GM19438 (cell line): ENCODE measurements around the gene ZNG1E.
"Not testable (repeated sequence)": the region's sequence is repeated elsewhere in the genome, so short reads cannot be mapped to it uniquely, and the experiment has no call there.

Source experiments
- ATAC-seq: cut with Tn5 transposase; IDR thresholded peaks from one replicate; pipeline ENCODE4 v1.9.1; 2021; ENCODE audit warnings: low read depth; ENCODE audit not compliant: unreplicated experiment

Gene ZNG1E

DNA sequence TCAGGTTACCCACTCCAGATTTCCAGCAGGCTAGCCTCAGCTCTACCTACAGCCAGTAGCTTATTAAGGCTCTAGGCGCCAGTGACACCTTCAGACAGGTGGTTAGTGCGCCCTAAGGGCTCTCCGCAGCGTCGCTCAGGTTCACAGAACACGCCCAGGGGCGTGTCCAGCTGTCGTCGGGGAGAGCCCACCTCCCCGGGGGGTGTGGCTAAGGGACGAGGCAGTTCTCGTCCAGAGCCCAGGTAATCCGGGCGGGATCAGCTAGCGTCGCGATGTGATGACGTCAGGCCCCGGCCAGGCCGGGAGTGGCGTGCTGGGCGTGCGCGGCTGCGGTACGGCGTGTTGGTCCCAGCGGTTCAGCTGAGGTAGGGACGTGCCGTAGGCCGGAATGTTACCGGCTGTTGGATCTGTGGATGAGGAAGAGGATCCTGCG lies at the start of gene ZNG1E:
TSS of gene ZNG1E (plus strand) at position 340 of the 433 bp plus-strand sequence. CDS start at position 389, 49 bp downstream.
- ATAC-seq: not testable (repeated sequence)

DNA sequence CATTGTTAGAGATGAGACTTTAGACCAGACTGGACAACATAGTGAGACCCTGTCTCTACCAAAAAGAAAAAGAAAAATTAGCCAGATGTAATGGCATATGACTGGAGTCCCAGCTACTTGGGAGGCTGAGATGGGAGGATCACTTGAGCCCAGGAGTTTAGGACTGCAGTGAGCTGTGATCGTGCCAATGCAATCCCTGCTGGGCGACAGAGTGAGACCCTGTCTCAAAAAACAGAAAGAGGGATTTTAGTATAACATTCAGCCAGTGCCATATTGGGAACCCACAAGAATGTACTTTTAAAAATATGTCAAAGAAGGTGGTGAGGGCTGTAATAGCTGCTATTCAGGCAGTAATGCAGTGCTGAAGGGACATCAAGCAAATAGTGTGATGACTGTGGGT lies 2.1 kb upstream of the ZNG1E start:
- ATAC-seq: not testable (repeated sequence)

DNA sequence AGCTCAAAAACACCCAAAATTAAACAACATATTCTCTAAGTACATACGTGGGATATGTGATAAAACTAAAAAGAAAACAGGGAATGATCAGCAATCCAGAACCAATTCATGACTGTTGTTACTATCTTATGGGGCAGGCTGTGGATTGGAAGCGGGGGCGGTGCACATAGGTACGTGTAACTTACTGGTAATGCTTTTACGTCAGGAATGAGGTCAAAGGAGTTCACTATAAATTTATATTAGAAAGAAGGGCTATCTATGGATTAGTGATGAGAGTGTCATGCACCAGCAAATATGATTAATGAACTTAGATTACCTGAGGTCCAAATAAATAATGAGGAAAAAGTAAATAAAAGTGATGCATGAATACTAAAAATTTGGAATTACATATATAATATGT lies 710 bp upstream of the ZNG1E start:
- not testable (repeated sequence) for ATAC-seq

DNA sequence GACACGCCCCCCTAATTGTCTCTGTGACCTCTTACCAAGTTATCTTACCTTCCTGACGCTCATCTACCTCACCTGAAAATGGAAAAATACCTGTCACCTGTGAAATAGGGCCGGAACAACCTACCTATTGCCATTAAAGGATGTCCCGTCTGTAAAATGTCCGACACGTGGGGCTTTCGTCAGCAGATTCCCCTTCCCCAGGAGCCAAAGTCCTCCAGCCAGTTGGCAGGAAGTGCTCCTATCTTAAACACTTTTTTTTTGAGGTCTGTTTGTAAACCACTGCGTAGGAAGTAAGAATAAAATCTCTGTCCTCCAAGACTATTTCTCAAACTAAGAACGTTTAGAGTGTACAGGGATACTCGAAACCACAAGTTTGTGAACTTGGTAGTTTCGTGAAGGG lies 661 bp downstream of the ZNG1E start:
- ATAC-seq: not testable (repeated sequence)

DNA sequence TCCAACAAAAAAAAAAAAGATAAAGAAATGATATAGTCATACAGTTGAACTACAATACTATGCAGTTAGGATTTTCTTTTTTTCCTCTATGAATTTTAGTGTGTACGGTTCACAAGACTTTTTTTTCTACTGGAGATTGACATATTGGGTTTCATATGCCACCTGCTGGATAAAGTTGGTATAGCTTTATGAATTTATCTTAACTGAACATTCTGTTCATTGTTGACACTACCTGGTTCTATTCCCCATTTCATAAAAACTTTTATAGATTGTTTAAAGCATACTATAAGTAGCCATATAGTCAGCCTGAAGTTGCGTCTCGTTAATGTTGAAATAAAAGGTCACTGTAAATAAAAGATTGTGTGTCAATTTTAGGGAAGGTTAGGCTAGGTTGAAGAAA lies 2.8 kb downstream of the ZNG1E start:
- not testable (repeated sequence) for ATAC-seq

DNA sequence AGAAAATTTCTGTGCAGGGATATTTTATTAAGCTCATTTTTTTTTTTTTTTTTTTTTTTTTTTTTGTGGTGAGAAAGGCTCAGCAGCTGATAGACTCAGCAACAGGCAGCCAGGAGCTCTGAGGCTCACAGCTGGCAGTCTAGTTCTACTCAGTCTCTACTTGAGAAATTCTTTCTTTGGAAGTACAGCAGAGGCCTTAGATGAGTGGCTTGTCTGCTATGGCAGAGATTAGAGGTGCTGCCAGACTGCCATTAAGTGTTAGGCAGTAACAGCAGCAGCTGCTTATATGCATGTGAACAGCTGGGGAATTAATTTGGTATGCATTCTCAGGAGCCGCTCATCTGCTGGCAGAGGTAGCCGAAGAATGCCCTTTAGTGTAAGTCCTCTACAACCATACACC lies 27.8 kb downstream of the ZNG1E start:
- ATAC-seq: not testable (repeated sequence)

DNA sequence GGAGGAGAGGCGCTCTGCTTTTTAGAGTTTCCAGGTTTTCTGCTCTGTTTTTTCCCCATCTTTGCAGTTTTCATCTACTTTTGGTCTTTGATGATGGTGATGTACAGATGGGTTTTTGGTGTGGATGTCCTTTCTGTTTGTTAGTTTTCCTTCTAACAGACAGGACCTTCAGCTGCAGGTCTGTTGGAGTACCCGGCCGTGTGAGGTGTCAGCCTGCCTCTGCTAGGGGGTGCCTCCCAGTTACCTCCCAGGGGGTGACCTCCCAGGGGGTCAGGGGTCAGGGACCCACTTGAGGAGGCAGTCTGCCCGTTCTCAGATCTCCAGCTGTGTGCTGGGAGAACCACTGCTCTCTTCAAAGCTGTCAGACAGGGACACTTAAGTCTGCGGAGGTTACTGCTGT lies 38.7 kb downstream of the ZNG1E start:
- ATAC-seq: not testable (repeated sequence)

DNA sequence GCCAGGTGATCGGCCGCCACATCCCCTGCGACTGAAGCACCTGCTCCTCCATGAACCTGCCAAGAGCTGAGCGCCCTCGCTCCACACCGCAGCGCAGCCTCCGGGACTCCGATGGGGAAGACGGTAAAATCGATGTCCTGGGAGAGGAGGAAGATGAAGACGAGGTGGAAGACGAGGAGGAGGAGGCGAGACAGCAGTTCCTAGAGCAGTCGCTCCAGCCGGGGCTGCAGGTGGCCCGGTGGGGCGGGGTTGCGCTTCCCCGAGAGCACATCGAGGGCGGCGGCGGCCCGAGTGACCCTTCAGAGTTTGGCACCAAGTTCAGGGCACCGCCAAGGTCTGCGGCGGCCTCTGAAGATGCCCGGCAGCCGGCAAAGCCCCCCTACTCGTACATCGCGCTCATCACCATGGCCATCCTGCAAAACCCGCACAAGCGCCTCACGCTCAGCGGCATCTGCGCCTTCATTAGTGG lies 61.4 kb downstream of the ZNG1E start, which contains the start of gene FOXD4L4:
TSS of gene FOXD4L4 (plus strand) at position 51 of the 469 bp plus-strand sequence. CDS start at position 51, 0 bp downstream.
- ATAC-seq: not testable (repeated sequence)

DNA sequence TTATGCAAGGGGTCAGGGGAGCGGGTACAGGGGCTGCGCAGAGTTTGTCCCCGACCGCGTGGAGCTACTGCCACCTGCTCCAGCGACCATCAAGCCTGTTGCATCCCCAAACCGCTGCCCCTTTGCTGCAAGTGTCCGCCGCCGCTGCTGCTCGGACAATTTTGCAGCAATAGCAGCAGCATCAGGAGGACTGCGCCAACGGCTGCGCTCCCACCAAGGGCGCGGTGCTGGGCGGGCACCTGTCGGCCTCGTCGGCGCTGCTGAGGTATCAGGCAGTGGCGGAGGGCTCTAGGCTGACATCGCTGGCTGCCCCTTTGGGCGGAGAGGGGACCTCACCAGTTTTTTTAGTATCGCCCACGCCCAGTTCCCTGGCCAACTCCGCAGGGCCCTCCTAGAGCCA lies 62.4 kb downstream of the ZNG1E start:
- ATAC-seq: not testable (repeated sequence)
